ENCODE data around the gene TGFBR2.

DNA sequence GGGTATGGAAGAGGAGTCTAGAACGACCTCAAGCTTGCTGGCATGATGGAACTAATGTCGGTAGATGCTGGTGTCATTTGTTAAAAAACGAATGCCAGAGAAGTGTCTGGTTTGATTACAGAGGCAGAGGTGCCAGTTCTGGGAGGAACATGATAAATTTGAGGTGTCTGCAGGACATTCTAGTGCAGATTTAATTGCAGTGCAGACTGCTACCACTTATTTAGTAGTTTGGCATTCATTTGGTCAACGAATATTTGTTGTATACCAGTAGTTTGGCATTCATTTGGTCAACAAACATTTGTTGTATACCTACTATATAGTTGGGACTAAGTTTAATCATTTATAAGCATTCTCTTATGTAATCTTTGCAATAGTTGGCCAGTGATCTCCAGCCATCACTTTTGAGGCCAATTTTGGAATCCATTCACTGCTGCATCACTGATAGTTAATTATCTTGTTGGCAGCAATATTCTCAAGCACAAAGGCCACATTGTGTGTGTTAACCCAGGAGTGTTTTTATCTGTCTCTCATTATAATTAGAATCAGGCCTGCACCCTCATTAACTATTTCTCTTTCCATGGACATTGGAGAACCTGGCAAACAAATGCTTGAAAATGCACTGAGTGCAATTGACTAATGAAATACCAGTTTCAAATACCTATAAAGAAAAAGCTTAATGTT is 19.5 kb upstream of the TGFBR2 start:
- TF ChIP-seq, protein P1, sequence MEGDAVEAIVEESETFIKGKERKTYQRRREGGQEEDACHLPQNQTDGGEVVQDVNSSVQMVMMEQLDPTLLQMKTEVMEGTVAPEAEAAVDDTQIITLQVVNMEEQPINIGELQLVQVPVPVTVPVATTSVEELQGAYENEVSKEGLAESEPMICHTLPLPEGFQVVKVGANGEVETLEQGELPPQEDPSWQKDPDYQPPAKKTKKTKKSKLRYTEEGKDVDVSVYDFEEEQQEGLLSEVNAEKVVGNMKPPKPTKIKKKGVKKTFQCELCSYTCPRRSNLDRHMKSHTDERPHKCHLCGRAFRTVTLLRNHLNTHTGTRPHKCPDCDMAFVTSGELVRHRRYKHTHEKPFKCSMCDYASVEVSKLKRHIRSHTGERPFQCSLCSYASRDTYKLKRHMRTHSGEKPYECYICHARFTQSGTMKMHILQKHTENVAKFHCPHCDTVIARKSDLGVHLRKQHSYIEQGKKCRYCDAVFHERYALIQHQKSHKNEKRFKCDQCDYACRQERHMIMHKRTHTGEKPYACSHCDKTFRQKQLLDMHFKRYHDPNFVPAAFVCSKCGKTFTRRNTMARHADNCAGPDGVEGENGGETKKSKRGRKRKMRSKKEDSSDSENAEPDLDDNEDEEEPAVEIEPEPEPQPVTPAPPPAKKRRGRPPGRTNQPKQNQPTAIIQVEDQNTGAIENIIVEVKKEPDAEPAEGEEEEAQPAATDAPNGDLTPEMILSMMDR (IDR thresholded peaks at IDR 0.05; ENCODE audit: insufficient read depth, low read length, poor library complexity, severe bottlenecking): no peak
- TF ChIP-seq EZH2phosphoT487 (conservative IDR thresholded peaks at IDR 0.05; ENCODE audit: low read length): no peak

All from SU-DHL-6 (cell line).